HG02798 (cell line): ENCODE measurements around the gene CXorf49.
"Not testable (repeated sequence)": the region's sequence is repeated elsewhere in the genome, so short reads cannot be mapped to it uniquely, and the experiment has no call there.

ENCODE experiments used
- ATAC-seq: cut with Tn5 transposase; IDR thresholded peaks from one replicate; pipeline ENCODE4 v1.9.1; 2021; ENCODE audit warnings: mild to moderate bottlenecking; ENCODE audit not compliant: unreplicated experiment, poor library complexity

The CXorf49 gene

DNA sequence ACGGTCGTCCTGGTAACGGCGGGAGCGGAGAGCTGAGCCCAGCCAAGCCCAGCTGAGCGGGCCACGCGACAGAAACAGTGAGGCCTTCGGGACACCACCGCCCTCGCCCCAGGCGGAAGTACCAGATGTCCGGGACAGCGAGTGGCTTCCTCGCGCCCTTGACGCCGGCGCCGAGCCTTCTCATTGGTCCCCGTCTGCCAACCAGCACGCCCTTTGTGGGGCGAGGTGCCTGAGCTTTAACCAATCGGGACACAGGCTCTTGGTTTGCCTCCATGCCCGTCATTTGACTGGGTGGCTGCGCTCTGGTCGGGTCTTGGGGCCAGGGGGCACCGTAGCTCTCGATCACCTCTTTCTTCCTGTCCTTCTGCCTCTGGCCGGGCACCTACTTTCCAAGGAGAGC lies at the start of gene CXorf49:
Gene CXorf49 (minus strand): TSS at position 101 of the 400 bp plus-strand sequence. CDS start 134 bp downstream, outside the sequence.
- ATAC-seq = not testable (repeated sequence)

DNA sequence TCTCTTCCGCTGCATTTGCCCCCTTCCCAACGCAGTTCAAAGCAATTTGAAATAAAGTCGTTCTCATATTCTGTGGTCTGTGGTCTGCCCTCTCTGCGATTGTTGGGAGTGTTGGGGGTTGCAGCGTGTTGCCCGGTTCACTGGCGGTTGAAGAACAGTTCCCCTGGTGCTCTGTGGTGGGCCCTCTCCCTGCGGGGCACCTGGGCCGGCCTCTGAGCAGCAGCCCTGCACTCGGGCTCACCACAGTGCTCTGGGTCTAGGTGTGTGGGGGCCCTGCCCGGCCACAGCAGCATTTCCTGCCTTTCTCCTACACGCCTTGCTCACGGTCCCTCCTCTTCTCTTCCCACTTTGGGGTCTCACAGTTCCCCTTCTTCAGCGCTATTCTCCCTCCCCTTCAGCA lies 49.0 kb upstream of the CXorf49 start:
- not testable (repeated sequence) for ATAC-seq

DNA sequence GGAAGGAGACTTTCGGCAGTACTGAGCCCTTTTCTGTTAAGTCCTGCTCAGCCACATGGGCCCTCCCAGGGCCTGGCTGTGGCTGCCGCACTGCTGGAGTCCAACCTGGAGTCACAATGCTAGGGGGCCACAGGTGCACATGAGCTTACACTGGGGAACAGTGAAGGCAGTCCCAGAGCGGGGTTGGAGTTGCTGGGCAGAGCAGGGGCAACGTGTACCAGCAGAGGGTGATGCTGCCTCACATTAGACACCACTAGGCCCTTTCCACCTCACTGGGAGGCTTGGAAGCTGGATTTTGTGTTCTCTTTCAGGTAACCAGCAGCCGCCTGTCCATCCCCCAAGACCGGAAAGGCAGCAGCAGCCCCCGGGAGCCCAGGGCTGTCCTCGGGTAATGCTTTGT lies 47.5 kb upstream of the CXorf49 start:
- not testable (repeated sequence) for ATAC-seq

- not testable (repeated sequence) for ATAC-seq
These were observed 46.7 kb upstream of the CXorf49 start for GRCh38 chrX:71764832-71765231.

DNA sequence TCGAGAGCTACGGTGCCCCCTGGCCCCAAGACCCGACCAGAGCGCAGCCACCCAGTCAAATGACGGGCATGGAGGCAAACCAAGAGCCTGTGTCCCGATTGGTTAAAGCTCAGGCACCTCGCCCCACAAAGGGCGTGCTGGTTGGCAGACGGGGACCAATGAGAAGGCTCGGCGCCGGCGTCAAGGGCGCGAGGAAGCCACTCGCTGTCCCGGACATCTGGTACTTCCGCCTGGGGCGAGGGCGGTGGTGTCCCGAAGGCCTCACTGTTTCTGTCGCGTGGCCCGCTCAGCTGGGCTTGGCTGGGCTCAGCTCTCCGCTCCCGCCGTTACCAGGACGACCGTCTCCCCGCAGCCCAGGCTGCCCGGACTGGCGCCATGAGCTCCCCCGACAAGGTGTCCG lies 45.0 kb upstream of the CXorf49 start, which contains the start of gene CXorf49B:
Gene CXorf49B (plus strand): TSS at position 301 of the 400 bp plus-strand sequence. CDS start 75 bp downstream, at position 376.
- ATAC-seq = not testable (repeated sequence)

- not testable (repeated sequence) for ATAC-seq
These were observed 42.7 kb upstream of the CXorf49 start for GRCh38 chrX:71760688-71761281.

DNA sequence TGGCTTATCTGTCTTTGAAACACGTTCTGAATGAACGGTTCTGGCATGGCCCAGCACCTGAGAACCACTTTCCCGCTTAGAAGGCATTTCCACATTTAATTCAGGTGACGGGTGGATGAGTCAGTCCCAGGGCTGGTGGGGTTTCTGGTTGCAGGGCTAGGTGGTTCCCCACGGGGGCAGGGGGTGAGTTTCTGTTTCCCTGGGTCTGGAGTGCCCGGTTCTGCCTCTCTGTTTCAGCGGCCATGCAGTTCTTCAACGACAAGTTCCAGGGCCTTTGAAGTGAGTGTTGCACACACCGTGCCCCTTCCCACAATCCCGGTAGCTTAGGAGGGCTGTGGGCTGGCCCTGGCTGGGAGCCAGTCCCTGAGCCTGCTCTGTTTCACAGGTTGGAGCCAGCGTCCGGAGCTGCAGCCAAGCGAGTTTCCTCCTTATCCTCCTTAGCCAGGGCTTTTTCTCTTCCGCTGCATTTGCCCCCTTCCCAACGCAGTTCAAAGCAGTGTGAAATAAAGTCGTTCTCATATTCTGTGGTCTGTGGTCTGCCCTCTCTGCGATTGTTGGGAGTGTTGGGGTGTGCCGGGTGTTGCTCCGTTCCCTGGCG lies 2.3 kb upstream of the CXorf49 start:
- not testable (repeated sequence) for ATAC-seq

GRCh38 chrX:71719195-71719594 lies 1.1 kb upstream of the CXorf49 start:
- ATAC-seq = not testable (repeated sequence)

DNA sequence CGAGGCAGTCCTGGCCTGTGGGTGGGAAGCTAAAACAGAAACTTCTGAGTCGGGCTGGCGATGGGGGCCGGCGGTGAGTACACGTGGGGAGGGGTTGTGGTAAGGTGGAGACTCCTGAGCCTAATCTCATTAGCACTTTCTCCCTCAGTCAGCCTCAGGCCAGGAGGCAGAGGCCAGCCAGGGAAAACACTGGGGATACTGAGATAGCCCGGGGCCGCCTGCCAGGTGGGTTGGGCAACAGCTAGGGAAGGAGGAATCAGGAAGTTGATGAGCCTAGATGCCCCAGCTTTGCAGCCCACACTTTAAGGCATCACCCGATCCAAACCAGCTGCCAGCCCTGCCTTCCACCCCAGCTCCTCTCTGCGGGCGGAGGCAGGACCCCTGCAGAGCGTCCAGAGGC lies 1.8 kb downstream of the CXorf49 start:
- ATAC-seq = not testable (repeated sequence)

DNA sequence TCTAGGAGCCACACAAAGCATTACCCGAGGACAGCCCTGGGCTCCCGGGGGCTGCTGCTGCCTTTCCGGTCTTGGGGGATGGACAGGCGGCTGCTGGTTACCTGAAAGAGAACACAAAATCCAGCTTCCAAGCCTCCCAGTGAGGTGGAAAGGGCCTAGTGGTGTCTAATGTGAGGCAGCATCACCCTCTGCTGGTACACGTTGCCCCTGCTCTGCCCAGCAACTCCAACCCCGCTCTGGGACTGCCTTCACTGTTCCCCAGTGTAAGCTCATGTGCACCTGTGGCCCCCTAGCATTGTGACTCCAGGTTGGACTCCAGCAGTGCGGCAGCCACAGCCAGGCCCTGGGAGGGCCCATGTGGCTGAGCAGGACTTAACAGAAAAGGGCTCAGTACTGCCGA lies 2.5 kb downstream of the CXorf49 start:
- ATAC-seq = not testable (repeated sequence)

- ATAC-seq = not testable (repeated sequence)
These were observed 4.0 kb downstream of the CXorf49 start for GRCh38 chrX:71714064-71714463.

DNA sequence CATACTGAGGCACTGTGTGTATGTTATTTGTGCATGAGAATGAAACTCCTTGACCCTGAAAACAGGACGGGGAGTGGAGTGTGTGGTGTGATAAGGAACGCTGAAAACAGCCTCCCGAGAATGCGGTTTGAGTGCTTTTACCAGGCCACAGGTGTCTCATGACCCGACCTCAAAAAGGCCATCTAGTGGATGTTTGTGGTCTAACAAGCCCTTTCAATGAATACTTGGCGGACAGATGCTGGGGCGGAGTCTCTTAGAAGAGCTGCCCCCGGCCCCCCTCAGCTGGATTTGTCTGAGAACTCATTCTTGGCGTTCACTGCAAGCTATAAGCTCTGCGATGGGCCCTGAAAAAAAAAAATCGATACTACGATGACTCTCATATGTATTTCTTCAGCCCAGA lies 15.2 kb downstream of the CXorf49 start:
- ATAC-seq = not testable (repeated sequence)

GRCh38 chrX:71699023-71699344 lies 19.1 kb downstream of the CXorf49 start:
- ATAC-seq = not testable (repeated sequence)

DNA sequence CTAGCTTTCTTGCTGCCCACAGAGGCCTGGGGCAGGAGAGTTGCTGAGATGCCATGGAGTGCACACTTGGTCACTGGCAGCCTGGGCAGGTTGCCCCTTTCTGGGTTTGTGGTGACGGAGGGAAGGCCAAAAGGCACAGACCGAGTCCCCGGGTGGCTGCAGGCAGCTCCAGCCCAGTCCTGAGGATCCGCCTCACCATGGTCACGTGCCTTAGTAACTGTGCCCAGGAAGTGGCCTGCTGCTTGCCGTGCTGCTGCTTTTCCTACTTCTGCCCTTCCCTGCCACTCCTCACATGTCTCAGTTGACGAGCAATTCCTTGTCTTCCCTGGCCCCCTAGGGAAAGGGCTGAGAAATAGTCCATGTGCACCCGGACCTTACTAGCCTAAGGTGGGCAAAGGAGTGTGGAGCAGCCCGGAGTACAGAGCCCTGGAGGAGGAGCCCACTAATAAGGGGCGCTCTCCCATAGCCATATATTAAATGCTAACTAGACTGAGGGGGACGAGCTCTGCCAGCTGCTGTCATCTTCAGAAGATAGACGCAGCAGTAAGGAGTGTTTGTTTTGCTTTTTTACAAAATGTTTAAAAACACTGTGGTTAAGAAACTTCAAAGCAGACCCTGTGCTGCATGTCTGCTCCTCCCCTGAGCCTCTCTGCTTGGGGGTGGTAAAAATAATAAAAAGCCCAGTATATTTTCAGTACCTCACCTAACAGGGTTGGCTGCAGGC lies 19.6 kb downstream of the CXorf49 start:
- not testable (repeated sequence) for ATAC-seq

GRCh38 chrX:71697466-71698298 lies 20.4 kb downstream of the CXorf49 start:
- peak; percentile 33 for ATAC-seq

DNA sequence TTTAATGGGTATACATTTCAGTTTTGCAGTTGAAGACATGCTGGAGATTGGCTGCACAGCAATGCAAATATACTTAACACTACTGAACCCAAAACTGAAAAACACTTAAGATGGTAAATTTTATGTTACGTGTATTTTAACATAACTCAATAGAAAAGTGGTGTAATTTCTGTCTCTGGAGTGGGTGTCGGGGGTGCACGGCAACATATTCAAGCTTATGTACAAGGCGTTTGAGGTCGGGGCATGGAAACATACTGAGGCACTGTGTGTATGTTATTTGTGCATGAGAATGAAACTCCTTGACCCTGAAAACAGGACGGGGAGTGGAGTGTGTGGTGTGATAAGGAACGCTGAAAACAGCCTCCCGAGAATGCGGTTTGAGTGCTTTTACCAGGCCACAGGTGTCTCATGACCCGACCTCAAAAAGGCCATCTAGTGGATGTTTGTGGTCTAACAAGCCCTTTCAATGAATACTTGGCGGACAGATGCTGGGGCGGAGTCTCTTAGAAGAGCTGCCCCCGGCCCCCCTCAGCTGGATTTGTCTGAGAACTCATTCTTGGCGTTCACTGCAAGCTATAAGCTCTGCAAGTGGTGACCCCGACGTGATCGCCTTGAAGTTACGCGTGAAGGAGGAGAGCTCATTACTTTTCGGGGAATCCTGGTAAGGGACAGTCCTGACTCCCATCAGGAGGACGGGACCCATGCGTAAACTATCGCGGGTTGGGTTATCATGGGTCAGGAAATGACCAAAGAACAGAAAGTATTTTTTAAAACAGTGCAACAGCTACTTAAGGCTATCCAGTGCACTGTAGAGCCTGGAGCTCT lies 21.2 kb downstream of the CXorf49 start:
- ATAC-seq = peak; percentile 70

GRCh38 chrX:71679575-71680207 lies 38.4 kb downstream of the CXorf49 start:
- ATAC-seq = no peak

DNA sequence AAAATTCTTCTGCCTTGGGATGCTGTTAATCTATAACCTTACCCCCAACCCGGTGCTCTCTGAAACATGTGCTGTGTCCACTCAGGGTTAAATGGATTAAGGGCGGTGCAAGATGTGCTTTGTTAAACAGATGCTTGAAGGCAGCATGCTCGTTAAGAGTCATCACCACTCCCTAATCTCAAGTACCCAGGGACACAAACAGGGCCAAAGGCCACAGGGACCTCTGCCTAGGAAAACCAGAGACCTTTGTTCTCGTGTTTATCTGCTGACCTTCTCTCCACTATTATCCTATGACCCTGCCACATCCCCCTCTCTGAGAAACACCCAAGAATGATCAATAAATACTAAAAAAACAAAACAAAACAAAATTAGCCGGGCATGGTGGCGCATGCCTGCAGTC lies 40.9 kb downstream of the CXorf49 start:
- not testable (repeated sequence) for ATAC-seq
